C4-2B (cell line): ENCODE data around the gene NTF3.

Experiments used
- H3K27ac ChIP-seq: fragments of 450-650 bp; 2 replicates; pipeline ENCODE4 v1.5.1; 2017
- ZFX ChIP-seq: fragments of 450-650 bp; IDR thresholded peaks from 2 replicates; pipeline ENCODE4 v1.6.1; 2017
- TF ChIP-seq, protein P1 (sequence below): fragments of 450-650 bp; conservative IDR thresholded peaks from 2 replicates; pipeline ENCODE4 v1.5.1; 2017; ENCODE audit warnings: mild to moderate bottlenecking

NTF3 gene

DNA sequence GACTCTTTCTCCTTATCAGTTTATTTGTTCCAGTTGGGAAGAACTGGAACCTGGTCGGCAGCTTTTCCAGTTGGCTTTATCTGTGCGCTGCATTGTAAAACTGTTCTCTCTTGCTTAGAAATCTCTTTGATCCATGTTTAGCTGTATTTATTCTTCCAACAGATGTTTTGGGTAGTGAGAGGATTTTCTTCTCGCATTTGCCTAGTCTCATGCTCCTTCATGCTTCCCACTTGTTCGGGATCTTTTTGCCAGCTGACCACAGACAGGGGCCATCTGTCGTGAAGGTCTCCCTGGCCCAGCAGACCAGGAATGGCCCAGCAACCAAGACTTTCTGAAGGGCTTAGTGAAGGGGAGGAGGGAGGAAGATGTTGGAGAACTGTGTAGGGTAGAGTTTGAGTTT is 21.6 kb downstream of the NTF3 start:
- no peak overlapping the region for H3K27ac ChIP-seq
- no peak for TF ChIP-seq ZFX
- TF ChIP-seq, protein P1, sequence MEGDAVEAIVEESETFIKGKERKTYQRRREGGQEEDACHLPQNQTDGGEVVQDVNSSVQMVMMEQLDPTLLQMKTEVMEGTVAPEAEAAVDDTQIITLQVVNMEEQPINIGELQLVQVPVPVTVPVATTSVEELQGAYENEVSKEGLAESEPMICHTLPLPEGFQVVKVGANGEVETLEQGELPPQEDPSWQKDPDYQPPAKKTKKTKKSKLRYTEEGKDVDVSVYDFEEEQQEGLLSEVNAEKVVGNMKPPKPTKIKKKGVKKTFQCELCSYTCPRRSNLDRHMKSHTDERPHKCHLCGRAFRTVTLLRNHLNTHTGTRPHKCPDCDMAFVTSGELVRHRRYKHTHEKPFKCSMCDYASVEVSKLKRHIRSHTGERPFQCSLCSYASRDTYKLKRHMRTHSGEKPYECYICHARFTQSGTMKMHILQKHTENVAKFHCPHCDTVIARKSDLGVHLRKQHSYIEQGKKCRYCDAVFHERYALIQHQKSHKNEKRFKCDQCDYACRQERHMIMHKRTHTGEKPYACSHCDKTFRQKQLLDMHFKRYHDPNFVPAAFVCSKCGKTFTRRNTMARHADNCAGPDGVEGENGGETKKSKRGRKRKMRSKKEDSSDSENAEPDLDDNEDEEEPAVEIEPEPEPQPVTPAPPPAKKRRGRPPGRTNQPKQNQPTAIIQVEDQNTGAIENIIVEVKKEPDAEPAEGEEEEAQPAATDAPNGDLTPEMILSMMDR: no peak

DNA sequence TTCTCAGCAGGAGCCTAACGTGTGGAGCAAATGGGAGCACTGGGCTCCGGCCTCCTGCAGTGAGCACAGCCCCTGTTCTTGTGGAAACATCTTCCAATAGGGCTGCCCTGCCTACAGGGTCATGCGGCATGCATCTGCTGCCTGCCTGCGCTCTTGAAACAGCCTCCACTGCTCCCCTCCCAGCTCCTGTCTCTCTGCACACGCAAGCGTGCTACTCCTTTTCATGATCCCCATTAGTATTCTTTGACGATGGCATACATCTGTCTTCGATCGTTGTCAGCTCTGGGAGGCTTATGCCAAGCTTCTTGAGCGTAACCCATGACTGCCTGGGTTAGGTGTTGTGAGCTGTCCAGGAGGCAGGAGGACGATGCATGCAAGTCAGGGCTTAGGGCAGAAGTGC is 23.1 kb downstream of the NTF3 start:
- H3K27ac ChIP-seq: no peak overlapping the region
- TF ChIP-seq, protein P1: no peak
- no peak for TF ChIP-seq ZFX

DNA sequence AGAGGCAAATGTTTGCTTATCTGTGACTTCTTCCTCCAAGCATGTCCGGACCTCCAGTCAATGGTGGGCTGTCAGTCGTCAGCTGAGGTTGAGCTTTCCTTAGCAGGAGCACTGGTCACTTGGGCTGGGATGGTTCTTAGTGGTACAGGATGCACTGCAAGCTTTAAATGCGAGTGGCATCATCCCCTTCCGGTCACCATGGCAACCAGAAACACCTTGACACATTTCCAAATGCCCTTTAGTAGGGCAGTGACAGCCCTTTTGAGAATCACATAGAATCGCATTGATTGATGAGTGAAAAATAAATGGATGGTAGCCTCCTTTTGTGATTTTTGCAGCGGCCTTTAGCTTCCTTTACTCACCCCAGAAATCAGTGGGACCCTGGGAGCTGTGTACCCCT is 24.1 kb downstream of the NTF3 start:
- H3K27ac ChIP-seq: no peak overlapping the region
- TF ChIP-seq, protein P1: no peak
- TF ChIP-seq ZFX: no peak

DNA sequence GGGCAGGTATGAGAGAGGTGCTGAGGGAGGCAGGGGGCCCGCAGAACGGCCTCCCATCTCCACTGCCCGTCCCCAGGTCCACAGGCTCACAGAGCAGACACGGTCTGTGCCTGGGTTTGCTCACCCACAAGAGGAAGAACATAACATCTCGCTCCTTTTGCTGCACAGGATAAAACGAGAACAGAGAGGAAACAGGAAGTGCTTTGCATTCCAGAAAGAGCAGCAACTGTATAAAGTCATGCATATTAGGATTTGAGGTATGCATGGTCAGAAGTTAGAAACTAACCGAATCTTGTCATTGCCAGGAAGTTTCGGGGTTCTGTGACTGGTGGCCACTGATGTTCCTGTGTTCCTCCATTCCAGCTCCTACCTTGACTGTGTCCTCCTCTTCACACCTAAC is 25.0 kb downstream of the NTF3 start:
- no peak for TF ChIP-seq ZFX
- H3K27ac ChIP-seq: no peak overlapping the region

DNA sequence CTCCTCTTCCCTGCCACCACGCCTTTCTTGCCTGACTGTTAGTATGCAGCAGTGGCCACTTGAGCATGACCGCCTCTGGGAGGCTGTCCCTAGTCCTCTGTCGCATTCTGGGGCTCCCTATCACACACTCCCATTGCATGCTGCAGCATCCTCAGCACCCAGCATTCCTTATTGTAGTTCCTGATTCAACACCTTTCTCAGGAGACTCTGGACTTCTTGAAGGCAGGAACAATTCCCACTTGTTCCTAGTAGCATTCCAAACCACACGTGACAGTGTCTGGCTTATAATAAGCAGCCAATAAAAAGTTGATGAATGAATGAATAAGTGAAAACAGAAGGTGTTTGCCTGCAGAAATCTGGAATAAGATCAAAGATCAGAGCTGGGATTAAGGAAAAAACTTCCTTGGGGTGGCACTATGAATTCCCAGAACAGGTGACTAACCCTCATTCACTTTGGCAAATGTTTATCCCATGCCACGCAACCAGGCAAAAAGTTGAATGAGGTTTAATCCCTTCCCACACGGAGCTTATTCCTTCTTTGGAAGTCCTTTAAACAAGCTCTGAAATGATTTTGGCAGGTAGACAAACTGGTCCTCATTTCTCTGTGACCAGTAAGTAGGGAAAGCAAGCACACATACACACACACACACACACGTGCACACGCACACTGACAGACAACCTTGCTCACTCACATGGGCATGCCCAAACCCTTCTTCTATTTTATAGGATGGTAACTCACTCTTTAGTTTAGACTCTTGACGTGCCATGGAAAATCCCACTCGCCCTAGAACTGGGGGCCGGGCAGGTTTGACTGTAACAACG is 26.5 kb downstream of the NTF3 start:
- H3K27ac ChIP-seq: no peak overlapping the region
- TF ChIP-seq, protein P1: no peak
- no peak for TF ChIP-seq ZFX

DNA sequence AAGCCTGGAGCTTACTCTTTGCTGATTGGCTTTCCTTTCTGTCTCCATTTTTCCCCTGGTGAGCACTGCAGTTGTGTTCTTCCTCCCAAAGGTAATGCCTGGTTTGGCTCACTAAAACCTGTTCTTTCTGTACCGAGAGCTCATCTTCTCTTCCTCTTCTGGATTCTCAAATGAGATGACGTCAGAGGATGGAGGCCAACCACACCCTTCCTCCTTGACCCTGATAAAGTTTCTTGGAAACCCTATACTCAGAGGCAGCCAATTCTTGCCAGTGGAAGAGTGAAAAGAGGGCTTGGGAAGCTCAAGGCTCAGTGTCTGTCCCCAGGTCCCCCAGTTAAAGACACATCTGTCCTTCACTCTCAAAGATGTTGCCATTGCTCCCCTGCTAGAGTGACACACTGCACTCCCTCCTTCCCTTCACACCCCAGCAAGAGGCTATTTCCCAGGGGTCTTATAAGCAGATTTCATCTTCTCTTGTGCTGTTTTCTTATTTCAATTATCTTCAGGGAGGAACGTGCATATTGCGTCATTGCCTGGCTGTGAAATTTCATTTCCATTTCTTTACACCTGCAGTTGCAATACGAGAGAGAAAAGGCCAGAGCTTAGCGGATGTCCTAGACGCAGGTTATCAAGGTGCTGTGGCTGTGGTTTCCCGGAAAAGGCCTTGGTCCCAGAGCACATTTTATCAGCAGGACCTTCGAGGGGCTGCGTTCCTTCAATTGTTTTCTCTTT is 27.3 kb downstream of the NTF3 start:
- H3K27ac ChIP-seq: no peak overlapping the region
- no peak for TF ChIP-seq ZFX
- TF ChIP-seq, protein P1: no peak

DNA sequence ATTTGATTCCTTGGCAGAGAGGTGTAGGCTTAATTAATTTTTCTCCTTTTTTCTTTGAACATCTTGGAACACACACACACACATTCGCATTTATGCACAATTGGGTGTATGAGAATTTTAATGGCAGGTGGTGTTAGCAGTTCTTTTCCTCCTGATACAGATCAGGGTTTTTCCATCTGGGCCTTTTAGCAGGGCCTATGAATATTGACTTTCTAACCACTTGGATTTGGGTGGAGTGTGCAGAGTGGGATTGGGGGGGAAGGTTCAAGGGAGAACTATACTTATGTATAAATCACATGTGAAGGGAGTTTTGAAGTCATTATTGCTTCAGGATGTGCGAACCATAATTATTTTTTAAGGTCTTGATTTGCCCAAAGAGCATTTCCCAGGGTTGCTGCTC is 28.9 kb downstream of the NTF3 start:
- TF ChIP-seq, protein P1: no peak
- no peak for TF ChIP-seq ZFX
- H3K27ac ChIP-seq: no peak overlapping the region
